Panc1 (cell line): ENCODE results near the gene PRRC2C. TPM values are rescaled to one million over a fixed set of nuclear protein-coding genes. Genes with fewer than 3 reads are reported as not detected.

ENCODE experiments used
- ATAC-seq: fragments of 200-7000 bp; cut with Tn5 transposase; 2 replicates; pipeline ENCODE4 v1.9.1; 2020; ENCODE audit warnings: mild to moderate bottlenecking, moderate library complexity
- BruUV-seq: library from RNA; stranded (reverse); fragments of 400-500 nt; replicated peaks from 2 replicates; lab custom pipeline; 2021; lab: Mats Ljungman, UMichigan
- CTCF ChIA-PET: fragments of 300-600 bp; sonication (Branson Sonifier 250); formaldehyde crosslinking; loops from one replicate; lab custom pipeline; 2022; ENCODE audit warnings: antibody characterized with exemption; lab: Charles Lee
- POLR2A ChIA-PET: fragments of 300-600 bp; sonication (Branson Sonifier 250); formaldehyde crosslinking; loops from one replicate; lab custom pipeline; 2022; ENCODE audit warnings: antibody characterized with exemption; lab: Charles Lee
- DNase-seq: peaks from one replicate; pipeline ENCODE4 v3.0.0-alpha.2; 2010; ENCODE audit warnings: low read depth, low spot score
- H3K27ac ChIP-seq: 2 replicates; pipeline ENCODE4 v1.5.1; 2011; ENCODE audit warnings: mild to moderate bottlenecking, low read length, inconsistent platforms
- H3K27me3 ChIP-seq: fragments of 200-500 bp; sonication (Bioruptor generic); 2 replicates; pipeline ENCODE4 v1.6.0; 2014; ENCODE audit warnings: low read length, inconsistent platforms; ENCODE audit not compliant: control insufficient read depth, insufficient read depth
- H3K36me3 ChIP-seq: fragments of 200-500 bp; sonication (Bioruptor generic); 2 replicates; pipeline ENCODE4 v1.5.1; 2014; ENCODE audit warnings: inconsistent platforms, mild to moderate bottlenecking, low read length, moderate library complexity; ENCODE audit not compliant: control insufficient read depth, insufficient read depth
- H3K4me1 ChIP-seq: 2 replicates; pipeline ENCODE4 v1.5.1; 2011; ENCODE audit warnings: inconsistent platforms, mild to moderate bottlenecking, low read length, moderate library complexity; ENCODE audit not compliant: control insufficient read depth, insufficient read depth
- H3K4me3 ChIP-seq, 2 experiments: 2 replicates each; pipeline ENCODE4 v1.5.1; 2011 to 2012; ENCODE audit warnings: low read depth in 2 of 2, low read length in 2 of 2, mild to moderate bottlenecking in 2 of 2, inconsistent platforms in 1 of 2, moderate library complexity in 1 of 2
- H3K9me3 ChIP-seq: fragments of 200-500 bp; sonication (Bioruptor generic); 2 replicates; pipeline ENCODE4 v1.5.1; 2014; ENCODE audit warnings: low read depth, mild to moderate bottlenecking, inconsistent platforms, low read length, moderate library complexity; ENCODE audit not compliant: control insufficient read depth, insufficient read depth
- CTCF ChIP-seq: fragments of 450-650 bp; IDR thresholded peaks from 2 replicates; pipeline ENCODE4 v1.5.1; 2017; ENCODE audit warnings: mild to moderate bottlenecking
- POLR2AphosphoS5 ChIP-seq: IDR thresholded peaks from 2 replicates; pipeline ENCODE4 v1.6.1; 2012; ENCODE audit warnings: mild to moderate bottlenecking, low read depth, low read length, moderate library complexity
- REST ChIP-seq, 2 experiments: IDR thresholded peaks; 2 replicates each; pipeline ENCODE4 v1.6.1; 2011 to 2012; ENCODE audit warnings: low read depth in 2 of 2, control low read depth in 1 of 2, low read length in 1 of 2, mild to moderate bottlenecking in 1 of 2, moderate library complexity in 1 of 2; ENCODE audit not compliant: insufficient read depth in 1 of 2
- SIN3A ChIP-seq: IDR thresholded peaks from 2 replicates; pipeline ENCODE4 v1.6.1; 2012; ENCODE audit warnings: low read depth, mild to moderate bottlenecking, low read length, moderate library complexity, borderline replicate concordance; ENCODE audit not compliant: insufficient read depth
- TCF7L2 ChIP-seq: IDR thresholded peaks from 2 replicates; pipeline ENCODE4 v1.6.1; 2011; ENCODE audit warnings: mild to moderate bottlenecking, low read depth, low read length, inconsistent platforms
- in situ Hi-C: cut with HindIII; loops from 2 replicates; pipeline ENCODE4 v1.10.0; 2016; ENCODE audit warnings: low sequenced_read_pairs, low pct_unique_long_range_greater_than_20kb
- intact Hi-C: fragments of 100-400 bp; cut with micrococcal nuclease; formaldehyde crosslinking; loops from one replicate; pipeline ENCODE4 v1.10.0; 2022; ENCODE audit not compliant: unreplicated experiment
- total RNA-seq: library from RNA; stranded (reverse); gene quantifications from one replicate; pipeline ENCODE4 v1.2.1, GENCODE V29; 2021; ENCODE audit not compliant: unreplicated experiment

The PRRC2C gene
- total RNA-seq, 1 experiment from 2014 or later: 145 TPM

DNA sequence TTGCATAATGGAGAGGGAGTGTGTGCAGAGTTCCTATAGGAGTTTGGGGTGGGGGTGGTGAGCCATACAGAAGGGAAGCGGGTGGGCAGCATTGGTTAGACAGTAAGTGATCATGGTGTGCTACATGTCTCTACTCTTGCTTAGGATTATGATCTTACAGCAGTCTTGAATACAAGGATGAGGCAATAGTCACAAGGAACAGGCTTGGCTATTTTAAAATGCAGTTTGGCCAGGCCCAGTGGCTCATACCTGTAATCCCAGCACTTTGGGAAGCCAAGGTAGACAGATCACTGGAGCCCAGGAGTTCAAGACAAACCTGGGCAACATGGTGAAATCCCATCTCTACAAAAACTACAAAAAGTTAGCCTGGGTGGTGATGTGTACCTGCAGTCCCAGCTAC is 154.9 kb downstream of the PRRC2C start:
- ATAC-seq: no peak
- H3K27ac ChIP-seq: no peak overlapping the region
- no peaks in the 10 kb centered on the region for H3K27me3 ChIP-seq
- intact Hi-C loops: loop anchor here (10.0 kb wide), 1 partner anchor 135 kb away; no protein-coding TSS in a partner anchor
- H3K36me3 ChIP-seq: no peaks in the 10 kb centered on the region
- DNase-seq: no peak
- no peak overlapping the region for H3K4me3 ChIP-seq
- no TSS peak for BruUV-seq
- POLR2A ChIA-PET: interaction anchor here (0.7 kb wide), 1 partner anchor 28 kb away, joined by 3 read pairs; no protein-coding TSS in a partner anchor
- 0 out of 2 replicates have a peak, but pooled peaks cover 2% of the 10 kb centered on the region for H3K4me1 ChIP-seq
- TF ChIP-seq TCF7L2: no peak
- TF ChIP-seq REST (IDR thresholded peaks at IDR 0.05; ENCODE audit: insufficient read depth in 1 of 2, low read depth in 2 of 2, low read length in 1 of 2): no peak
- TF ChIP-seq POLR2AphosphoS5: no peak
- TF ChIP-seq SIN3A: no peak
- TF ChIP-seq CTCF: no peak
- no peaks in the 10 kb centered on the region for H3K9me3 ChIP-seq
- in situ Hi-C loops: no loop called here
- CTCF ChIA-PET: interaction anchor here (0.6 kb wide), 3 partner anchors 10 to 43 kb away, joined by 3 to 6 read pairs (median 3); no protein-coding TSS in a partner anchor

GRCh38 chr1:171641076-171641864 is 155.9 kb downstream of the PRRC2C start:
- no peaks in the 10 kb centered on the region for H3K36me3 ChIP-seq
- in situ Hi-C loops: no loop called here
- ChIA-PET CTCF (interaction anchor here (0.6 kb wide), 1 partner anchor 9 kb away, joined by 3 read pairs; no protein-coding TSS in a partner anchor), POLR2A (no interaction called here)
- H3K9me3 ChIP-seq: no peaks in the 10 kb centered on the region
- no TSS peak for BruUV-seq
- no peak for TF ChIP-seq TCF7L2
- TF ChIP-seq SIN3A: no peak
- TF ChIP-seq POLR2AphosphoS5: no peak
- TF ChIP-seq CTCF: no peak
- ATAC-seq (no peak), DNase-seq (no peak)
- intact Hi-C loops: loop anchor here (10.0 kb wide), 1 partner anchor 134 kb away; no protein-coding TSS in a partner anchor
- H3K4me3 ChIP-seq: no peak overlapping the region
- no peak overlapping the region for H3K27ac ChIP-seq
- H3K27me3 ChIP-seq: no peaks in the 10 kb centered on the region
- H3K4me1 ChIP-seq: 0 out of 2 replicates have a peak, but pooled peaks cover 2% of the 10 kb centered on the region
